ENCODE measurements around the gene MYB.

The MYB gene

GRCh38 chr6:135261872-135262725, 81.0 kb downstream of the MYB start:
- no peak for DNase-seq (ENCODE audit: low read depth, low spot score)
- ChIA-PET CTCF (interaction anchor here (1.0 to 2.1 kb wide), 2 partner anchors 17 to 118 kb away, joined by 3 to 6 read pairs; no protein-coding TSS in a partner anchor), POLR2A (no interaction called here)
- H3K4me3 ChIP-seq (ENCODE audit: low read depth, low read length), result no peak overlapping the region
- no peak for TF ChIP-seq CTCF (IDR thresholded peaks at IDR 0.05; ENCODE audit: insufficient read depth, low read length, missing control alignments)

- TF ChIP-seq CTCF (IDR thresholded peaks at IDR 0.05; ENCODE audit: insufficient read depth, low read length, missing control alignments), result no peak
- DNase-seq (ENCODE audit: low read depth, low spot score), result no peak
- POLR2A ChIA-PET, result no interaction called here
- CTCF ChIA-PET, result no interaction called here
- H3K4me3 ChIP-seq (ENCODE audit: low read depth, low read length), result no peak overlapping the region
These were observed 84.2 kb downstream of the MYB start for GRCh38 chr6:135265278-135265677.

- H3K4me3 ChIP-seq (ENCODE audit: low read depth, low read length), result no peak overlapping the region
- no peak for TF ChIP-seq CTCF (IDR thresholded peaks at IDR 0.05; ENCODE audit: insufficient read depth, low read length, missing control alignments)
- POLR2A ChIA-PET, result no interaction called here
- CTCF ChIA-PET, result no interaction called here
- DNase-seq (ENCODE audit: low read depth, low spot score), result no peak
These were observed 85.6 kb downstream of the MYB start for GRCh38 chr6:135266675-135267074.

- no peak for DNase-seq (ENCODE audit: low read depth, low spot score)
- POLR2A ChIA-PET, result no interaction called here
- no peak for TF ChIP-seq CTCF (IDR thresholded peaks at IDR 0.05; ENCODE audit: insufficient read depth, low read length, missing control alignments)
These were observed 86.0 kb downstream of the MYB start for GRCh38 chr6:135267085-135267484.

GRCh38 chr6:135268263-135268662, 87.2 kb downstream of the MYB start:
- ChIA-PET POLR2A (no interaction called here), CTCF (interaction anchor here (0.6 kb wide), 1 partner anchor 10 kb away, joined by 3 read pairs; no protein-coding TSS in a partner anchor)
- DNase-seq (ENCODE audit: low read depth, low spot score), result no peak
- H3K4me3 ChIP-seq (ENCODE audit: low read depth, low read length), result no peak overlapping the region
- TF ChIP-seq CTCF (IDR thresholded peaks at IDR 0.05; ENCODE audit: insufficient read depth, low read length, missing control alignments), result no peak

More at GRCh38 chr6:135267085-135267484, 86.0 kb downstream of the MYB start:
- CTCF ChIA-PET, result no interaction called here
- no peak overlapping the region for H3K4me3 ChIP-seq (ENCODE audit: low read depth, low read length)

GRCh38 chr6:135268740-135269139, 87.6 kb downstream of the MYB start:
- ChIA-PET CTCF (interaction anchor here (0.6 kb wide), 1 partner anchor 11 kb away, joined by 3 read pairs; no protein-coding TSS in a partner anchor), POLR2A (no interaction called here)
- H3K4me3 ChIP-seq (ENCODE audit: low read depth, low read length), result no peak overlapping the region
- no peak for DNase-seq (ENCODE audit: low read depth, low spot score)
- no peak for TF ChIP-seq CTCF (IDR thresholded peaks at IDR 0.05; ENCODE audit: insufficient read depth, low read length, missing control alignments)

All from AG04449 (cell line).